ENCODE data around the gene ARHGEF17.

DNA sequence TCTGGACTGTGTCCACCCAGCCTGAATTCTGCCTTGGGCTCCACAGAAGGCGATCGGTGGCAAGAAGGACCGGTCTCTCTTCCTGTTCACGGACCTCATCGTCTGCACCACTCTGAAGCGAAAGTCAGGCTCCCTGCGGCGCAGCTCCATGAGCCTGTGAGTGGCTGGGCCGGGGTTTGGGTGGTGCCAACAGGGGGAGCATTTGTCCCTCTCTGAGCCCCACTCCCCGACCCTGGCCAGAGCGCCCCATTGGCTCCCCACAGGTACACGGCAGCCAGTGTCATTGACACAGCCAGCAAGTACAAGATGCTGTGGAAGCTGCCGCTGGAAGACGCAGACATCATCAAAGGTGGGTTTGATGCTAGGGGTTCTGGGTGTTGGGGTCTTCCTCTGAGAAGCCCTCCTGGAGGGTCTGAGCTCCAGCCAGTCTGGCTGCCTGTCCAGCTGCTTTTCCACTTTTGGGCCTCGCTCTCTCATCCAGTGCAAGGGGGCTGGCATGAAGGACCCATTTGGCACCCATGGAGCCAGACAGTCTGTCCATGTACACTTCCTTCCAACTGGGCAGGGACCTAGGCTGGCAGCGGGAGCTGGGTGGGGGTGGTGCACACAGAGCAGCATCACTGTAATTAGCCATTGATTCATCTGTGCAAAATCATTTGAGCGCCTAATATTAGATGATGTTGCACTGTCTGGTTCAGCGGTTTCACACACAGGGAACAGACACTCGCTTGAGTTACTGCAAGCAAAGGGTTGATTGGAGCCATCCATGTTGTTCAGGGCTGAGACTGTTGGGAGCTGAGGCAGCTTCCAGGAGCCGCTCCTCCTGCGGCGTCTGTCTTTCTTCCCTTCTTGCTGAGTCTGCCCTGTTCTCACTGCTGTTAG, 49.1 kb downstream of the ARHGEF17 start:
- TF ChIP-seq, protein P1, sequence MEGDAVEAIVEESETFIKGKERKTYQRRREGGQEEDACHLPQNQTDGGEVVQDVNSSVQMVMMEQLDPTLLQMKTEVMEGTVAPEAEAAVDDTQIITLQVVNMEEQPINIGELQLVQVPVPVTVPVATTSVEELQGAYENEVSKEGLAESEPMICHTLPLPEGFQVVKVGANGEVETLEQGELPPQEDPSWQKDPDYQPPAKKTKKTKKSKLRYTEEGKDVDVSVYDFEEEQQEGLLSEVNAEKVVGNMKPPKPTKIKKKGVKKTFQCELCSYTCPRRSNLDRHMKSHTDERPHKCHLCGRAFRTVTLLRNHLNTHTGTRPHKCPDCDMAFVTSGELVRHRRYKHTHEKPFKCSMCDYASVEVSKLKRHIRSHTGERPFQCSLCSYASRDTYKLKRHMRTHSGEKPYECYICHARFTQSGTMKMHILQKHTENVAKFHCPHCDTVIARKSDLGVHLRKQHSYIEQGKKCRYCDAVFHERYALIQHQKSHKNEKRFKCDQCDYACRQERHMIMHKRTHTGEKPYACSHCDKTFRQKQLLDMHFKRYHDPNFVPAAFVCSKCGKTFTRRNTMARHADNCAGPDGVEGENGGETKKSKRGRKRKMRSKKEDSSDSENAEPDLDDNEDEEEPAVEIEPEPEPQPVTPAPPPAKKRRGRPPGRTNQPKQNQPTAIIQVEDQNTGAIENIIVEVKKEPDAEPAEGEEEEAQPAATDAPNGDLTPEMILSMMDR (conservative IDR thresholded peaks at IDR 0.05), result no peak
- no peak for TF ChIP-seq ZFX (IDR thresholded peaks at IDR 0.05)

All from C4-2B (cell line).